Measurements from ENCODE around the gene LRRC8B.

LRRC8B gene

GRCh38 chr1:89608984-89609725 is 84.5 kb downstream of the LRRC8B start:
- no peak for TF ChIP-seq CTCF (IDR thresholded peaks at IDR 0.05; ENCODE audit: low read depth, low read length, missing control alignments)
- no peak for DNase-seq (ENCODE audit: low read depth)
- no peak overlapping the region for H3K4me3 ChIP-seq (ENCODE audit: low read depth, low read length)
- in situ Hi-C loops (cut with HindIII; ENCODE audit: low sequenced_read_pairs): loop anchor here (5.0 kb wide), 1 partner anchor 97 kb away; no protein-coding TSS in a partner anchor

GRCh38 chr1:89609781-89610456 is 85.3 kb downstream of the LRRC8B start:
- in situ Hi-C loops (cut with HindIII; ENCODE audit: low sequenced_read_pairs): loop anchor here (5.0 kb wide), 1 partner anchor 98 kb away; no protein-coding TSS in a partner anchor
- no peak for TF ChIP-seq CTCF (IDR thresholded peaks at IDR 0.05; ENCODE audit: low read depth, low read length, missing control alignments)
- no peak for DNase-seq (ENCODE audit: low read depth)
- no peak overlapping the region for H3K4me3 ChIP-seq (ENCODE audit: low read depth, low read length)

- no peak overlapping the region for H3K4me3 ChIP-seq (ENCODE audit: low read depth, low read length)
- DNase-seq (ENCODE audit: low read depth): no peak
- TF ChIP-seq CTCF (IDR thresholded peaks at IDR 0.05; ENCODE audit: low read depth, low read length, missing control alignments): no peak
- in situ Hi-C loops (cut with HindIII; ENCODE audit: low sequenced_read_pairs): no loop called here
Measured at GRCh38 chr1:89610457-89611011, 85.9 kb downstream of the LRRC8B start.

GRCh38 chr1:89611721-89612120 is 87.1 kb downstream of the LRRC8B start:
- no peak overlapping the region for H3K4me3 ChIP-seq (ENCODE audit: low read depth, low read length)
- in situ Hi-C loops (cut with HindIII; ENCODE audit: low sequenced_read_pairs): no loop called here
- TF ChIP-seq CTCF (IDR thresholded peaks at IDR 0.05; ENCODE audit: low read depth, low read length, missing control alignments): no peak
- DNase-seq (ENCODE audit: low read depth): no peak

- in situ Hi-C loops (cut with HindIII; ENCODE audit: low sequenced_read_pairs): no loop called here
- DNase-seq (ENCODE audit: low read depth): no peak
- TF ChIP-seq CTCF (IDR thresholded peaks at IDR 0.05; ENCODE audit: low read depth, low read length, missing control alignments): no peak
- H3K4me3 ChIP-seq (ENCODE audit: low read depth, low read length): no peak overlapping the region
Measured at GRCh38 chr1:89613928-89614327, 89.3 kb downstream of the LRRC8B start.

- no peak overlapping the region for H3K4me3 ChIP-seq (ENCODE audit: low read depth, low read length)
- peak; percentile 33 for TF ChIP-seq CTCF (IDR thresholded peaks at IDR 0.05; ENCODE audit: low read depth, low read length, missing control alignments)
- DNase-seq (ENCODE audit: low read depth): no peak
- in situ Hi-C loops (cut with HindIII; ENCODE audit: low sequenced_read_pairs): no loop called here
Measured at GRCh38 chr1:89615676-89616598, 91.3 kb downstream of the LRRC8B start.
